ENCODE data around the gene DNA2. TPM values are rescaled to one million over a fixed set of nuclear protein-coding genes. Genes with fewer than 3 reads are reported as not detected.

DNA2 gene
- polyA plus RNA-seq, 1 of the 3 experiments (the other 2 are of a cell fraction) = 2.5 TPM

GRCh38 chr10:68501691-68502090, 29.9 kb upstream of the DNA2 start:
- Histone ChIP-seq H3K9me2 (no peaks in the 10 kb centered on the region), H3K4me3 (ENCODE audit: low read depth in 2 of 2, low read length in 1 of 2) (no peak overlapping the region), H3K9ac (no peak overlapping the region), H3K27me3 (ENCODE audit: insufficient read depth) (no peaks in the 10 kb centered on the region), H3F3A (replicated peaks; ENCODE audit: insufficient read depth) (no peaks in the 10 kb centered on the region), H2AFZ (ENCODE audit: low read depth) (no peak overlapping the region), H3K27ac (ENCODE audit: low read depth in 2 of 2, low read length in 1 of 2) (no peak overlapping the region), H3K36me3 (replicated peaks in 1 of 2; ENCODE audit: control insufficient read depth in 1 of 2, insufficient read depth in 2 of 2, low read length in 1 of 2) (peaks cover 8 to 34% of the 10 kb centered on the region in 2 experiments), H3K4me1 (ENCODE audit: control insufficient read depth in 1 of 2, insufficient read depth in 2 of 2, low read depth in 1 of 2, low read length in 1 of 2) (no peaks in the 10 kb centered on the region), H4K20me1 (ENCODE audit: insufficient read depth) (no peaks in the 10 kb centered on the region), H3K4me2 (no peak overlapping the region), H3K9me3 (no peaks in the 10 kb centered on the region), H3K79me2 (ENCODE audit: insufficient read depth) (no peaks in the 10 kb centered on the region)
- no peak for DNase-seq
- no peak for TF ChIP-seq ELF1 (IDR thresholded peaks at IDR 0.05)
- TF ChIP-seq MEF2A (IDR thresholded peaks at IDR 0.05; ENCODE audit: borderline replicate concordance, low read depth) = no peak
- no peak for TF ChIP-seq TCF12 (IDR thresholded peaks at IDR 0.05)
- no peak for TF ChIP-seq ZBTB33 (IDR thresholded peaks at IDR 0.05; ENCODE audit: borderline replicate concordance, low read depth)
- TF ChIP-seq MAX (IDR thresholded peaks at IDR 0.05; ENCODE audit: low read depth) = no peak
- TF ChIP-seq NRF1 (IDR thresholded peaks at IDR 0.05; ENCODE audit: low read depth, low read length) = no peak
- no peak for TF ChIP-seq NFIC (IDR thresholded peaks at IDR 0.05; ENCODE audit: borderline replicate concordance)
- no peak for TF ChIP-seq RAD21 (IDR thresholded peaks at IDR 0.05; ENCODE audit: low read length)
- no peak for TF ChIP-seq YY1 (IDR thresholded peaks at IDR 0.05; ENCODE audit: low read depth)
- no peak for TF ChIP-seq SMC3 (IDR thresholded peaks at IDR 0.05; ENCODE audit: low read depth, low read length)
- no peak for TF ChIP-seq POLR2AphosphoS5 (IDR thresholded peaks at IDR 0.05; ENCODE audit: low read depth, low read length)
- TF ChIP-seq FOXJ3 (CRISPR knock-in tag; IDR thresholded peaks at IDR 0.05) = no peak
- no peak for TF ChIP-seq TEAD4 (IDR thresholded peaks at IDR 0.05; ENCODE audit: borderline replicate concordance, insufficient read depth)
- no peak for TF ChIP-seq RCOR1 (IDR thresholded peaks at IDR 0.05; ENCODE audit: low read length)
- no peak for TF ChIP-seq USF2 (IDR thresholded peaks at IDR 0.05; ENCODE audit: borderline replicate concordance, low read depth, low read length)
- no peak for TF ChIP-seq MXI1 (IDR thresholded peaks at IDR 0.05; ENCODE audit: low read depth, low read length)
- TF ChIP-seq SIN3A (IDR thresholded peaks at IDR 0.05; ENCODE audit: borderline replicate concordance, low read depth, low read length) = no peak
- TF ChIP-seq REST (IDR thresholded peaks at IDR 0.05; ENCODE audit: low read depth, low read length) = no peak
- CTCF ChIA-PET = no interaction called here
- 89% methylated on average over 7 of the region's 7 CpGs for WGBS (ENCODE audit: low lambda C conversion rate)
- POLR2A ChIA-PET = no interaction called here
